ENCODE results near the gene TMEM18.

DNA sequence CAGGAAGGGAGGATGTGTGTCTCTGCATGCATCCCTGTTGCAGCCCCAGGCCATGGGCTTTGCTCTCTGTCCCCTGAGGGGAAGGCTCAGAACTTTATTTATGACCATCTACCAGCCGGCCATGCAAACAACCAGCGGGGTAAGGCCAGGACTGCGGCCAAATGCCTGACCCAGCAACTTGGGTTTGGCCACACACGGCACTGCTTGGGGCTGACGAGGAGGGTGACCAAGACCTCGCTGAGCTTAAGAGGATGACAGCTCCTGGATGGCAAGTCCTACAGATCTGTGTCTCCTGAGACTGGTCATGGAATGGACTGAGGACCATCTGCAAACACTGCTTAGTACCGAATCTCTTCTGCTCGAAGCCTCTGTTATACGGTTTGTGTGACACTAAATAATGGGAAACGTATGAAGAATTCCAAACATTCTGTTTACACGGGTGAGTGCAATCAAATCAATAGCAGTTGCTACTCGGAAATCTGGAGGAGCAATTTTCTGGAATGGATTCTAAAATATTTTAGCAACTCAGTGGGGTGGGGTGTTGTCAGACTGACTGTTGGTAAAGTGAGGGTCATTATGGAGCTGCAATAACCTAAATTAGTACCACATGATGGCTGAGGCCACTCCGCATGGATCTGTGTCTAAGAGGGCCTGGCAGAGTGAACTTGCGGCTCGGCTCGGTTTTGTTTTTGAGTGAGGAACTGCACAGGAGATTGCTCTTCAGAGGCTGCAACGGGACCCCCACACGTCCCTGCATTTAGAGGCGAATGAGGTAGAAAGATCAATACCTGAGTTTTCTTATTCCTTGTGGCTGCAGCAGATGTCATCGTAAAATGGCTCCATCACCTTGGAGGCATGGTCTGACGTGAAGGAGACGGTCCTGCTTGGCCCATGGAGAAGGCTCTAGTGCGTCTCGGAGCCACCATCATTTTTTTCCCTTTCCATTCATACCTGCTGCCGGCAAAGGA is 26.6 kb downstream of the TMEM18 start:
- TF ChIP-seq CTCF (IDR thresholded peaks at IDR 0.05): no peak
- no peak for TF ChIP-seq POLR2A (IDR thresholded peaks at IDR 0.05)
